Forelimb muscle (tissue), 1 donor: ENCODE measurements around the gene TBC1D1. TPM values are rescaled to one million over a fixed set of nuclear protein-coding genes. Genes with fewer than 3 reads are reported as not detected.

Experiments
- DNase-seq: peaks from one replicate; pipeline ENCODE4 v3.0.0-alpha.2; 2013; ENCODE audit warnings: low read depth
- polyA plus RNA-seq: library from polyadenylated mRNA; unstranded; fragments of 120-200 nt; gene quantifications from one replicate; pipeline ENCODE4 v1.2.1, GENCODE V29; 2013; ENCODE audit not compliant: insufficient read length

The TBC1D1 gene
- polyA plus RNA-seq: 53.7 TPM

- no peak for DNase-seq
Measured at GRCh38 chr4:37890801-37891259, at the start of gene TBC1D1. TBC1D1 (plus strand) TSS chr4:37891084; CDS start chr4:37902096, 11,012 bp downstream.

- DNase-seq: no peak
Measured at GRCh38 chr4:37844204-37844603, 46.7 kb upstream of the TBC1D1 start.

GRCh38 chr4:37845201-37845600 is 45.7 kb upstream of the TBC1D1 start:
- DNase-seq: no peak

- no peak for DNase-seq
Measured at GRCh38 chr4:37847311-37847884, 43.5 kb upstream of the TBC1D1 start.

GRCh38 chr4:37852376-37852775 is 38.5 kb upstream of the TBC1D1 start:
- no peak for DNase-seq

- no peak for DNase-seq
Measured at GRCh38 chr4:37858112-37858511, 32.8 kb upstream of the TBC1D1 start.

- no peak for DNase-seq
Measured at GRCh38 chr4:37858872-37859271, 32.0 kb upstream of the TBC1D1 start.

- DNase-seq: no peak
Measured at GRCh38 chr4:37860266-37860665, 30.6 kb upstream of the TBC1D1 start.

- no peak for DNase-seq
Measured at GRCh38 chr4:37862961-37863360, 27.9 kb upstream of the TBC1D1 start.

GRCh38 chr4:37864786-37865185 is 26.1 kb upstream of the TBC1D1 start:
- DNase-seq: no peak

- DNase-seq: no peak
Measured at GRCh38 chr4:37865450-37865849, 25.4 kb upstream of the TBC1D1 start.

- no peak for DNase-seq
Measured at GRCh38 chr4:37867102-37867501, 23.8 kb upstream of the TBC1D1 start.

GRCh38 chr4:37868238-37868637 is 22.6 kb upstream of the TBC1D1 start:
- no peak for DNase-seq

GRCh38 chr4:37872310-37872988 is 18.4 kb upstream of the TBC1D1 start:
- no peak for DNase-seq

- no peak for DNase-seq
Measured at GRCh38 chr4:37873386-37873785, 17.5 kb upstream of the TBC1D1 start.

GRCh38 chr4:37876156-37876555 is 14.7 kb upstream of the TBC1D1 start:
- DNase-seq: no peak

GRCh38 chr4:37879365-37879764 is 11.5 kb upstream of the TBC1D1 start:
- no peak for DNase-seq

- no peak for DNase-seq
Measured at GRCh38 chr4:37881811-37882210, 9.1 kb upstream of the TBC1D1 start.

GRCh38 chr4:37882665-37883296 is 8.1 kb upstream of the TBC1D1 start:
- no peak for DNase-seq

- no peak for DNase-seq
Measured at GRCh38 chr4:37884855-37885487, 5.9 kb upstream of the TBC1D1 start.

- no peak for DNase-seq
Measured at GRCh38 chr4:37885496-37885895, 5.4 kb upstream of the TBC1D1 start.
